ENCODE data around the gene TMC3.

GRCh38 chr15:81330366-81331090, 43.5 kb downstream of the TMC3 start:
- TF ChIP-seq POLR2A (conservative IDR thresholded peaks at IDR 0.05) = no peak
- no peak for TF ChIP-seq CTCF (IDR thresholded peaks at IDR 0.05 in 2 of 3, conservative IDR thresholded peaks at IDR 0.05 in 1 of 3; ENCODE audit: insufficient read depth in 2 of 3, low read depth in 1 of 3, low read length in 3 of 3)
- TF ChIP-seq YY1 (IDR thresholded peaks at IDR 0.05; ENCODE audit: borderline replicate concordance in 1 of 3, control insufficient read depth in 1 of 3, extremely low read depth in 1 of 3, insufficient read depth in 3 of 3, insufficient read length in 1 of 3, insufficient replicate concordance in 2 of 3, low read depth in 1 of 3, low read length in 2 of 3) = no peak
- TF ChIP-seq BRF2 (IDR thresholded peaks at IDR 0.05; ENCODE audit: borderline replicate concordance, insufficient read depth, insufficient read length) = no peak
- TF ChIP-seq RAD51 (IDR thresholded peaks at IDR 0.05; ENCODE audit: borderline replicate concordance, low read depth) = no peak
